ENCODE results near the gene RAD21L1.

- TF ChIP-seq BRCA1 (IDR thresholded peaks at IDR 0.05; ENCODE audit: low read depth, low read length) (no peak), ATF3 (IDR thresholded peaks at IDR 0.05; ENCODE audit: insufficient read depth, low read depth, low read length) (no peak), CHD2 (IDR thresholded peaks at IDR 0.05; ENCODE audit: low read length) (no peak), KDM1A (IDR thresholded peaks at IDR 0.05; ENCODE audit: borderline replicate concordance, low read length) (no peak), CBX8 (IDR thresholded peaks at IDR 0.05; ENCODE audit: borderline replicate concordance, low read depth, low read length) (no peak), POLR2AphosphoS5 (IDR thresholded peaks at IDR 0.05; ENCODE audit: low read depth, low read length) (no peak), RAD21 (IDR thresholded peaks at IDR 0.05 in 1 of 2, conservative IDR thresholded peaks at IDR 0.05 in 1 of 2; ENCODE audit: low read depth in 2 of 2, low read length in 2 of 2) (no peak), YY1 (IDR thresholded peaks at IDR 0.05; ENCODE audit: low read depth, low read length) (no peak), POLR2A (IDR thresholded peaks at IDR 0.05; ENCODE audit: control extremely low read depth in 1 of 2, low read depth in 2 of 2, low read length in 2 of 2) (no peak)
- TF ChIP-seq, protein P1, sequence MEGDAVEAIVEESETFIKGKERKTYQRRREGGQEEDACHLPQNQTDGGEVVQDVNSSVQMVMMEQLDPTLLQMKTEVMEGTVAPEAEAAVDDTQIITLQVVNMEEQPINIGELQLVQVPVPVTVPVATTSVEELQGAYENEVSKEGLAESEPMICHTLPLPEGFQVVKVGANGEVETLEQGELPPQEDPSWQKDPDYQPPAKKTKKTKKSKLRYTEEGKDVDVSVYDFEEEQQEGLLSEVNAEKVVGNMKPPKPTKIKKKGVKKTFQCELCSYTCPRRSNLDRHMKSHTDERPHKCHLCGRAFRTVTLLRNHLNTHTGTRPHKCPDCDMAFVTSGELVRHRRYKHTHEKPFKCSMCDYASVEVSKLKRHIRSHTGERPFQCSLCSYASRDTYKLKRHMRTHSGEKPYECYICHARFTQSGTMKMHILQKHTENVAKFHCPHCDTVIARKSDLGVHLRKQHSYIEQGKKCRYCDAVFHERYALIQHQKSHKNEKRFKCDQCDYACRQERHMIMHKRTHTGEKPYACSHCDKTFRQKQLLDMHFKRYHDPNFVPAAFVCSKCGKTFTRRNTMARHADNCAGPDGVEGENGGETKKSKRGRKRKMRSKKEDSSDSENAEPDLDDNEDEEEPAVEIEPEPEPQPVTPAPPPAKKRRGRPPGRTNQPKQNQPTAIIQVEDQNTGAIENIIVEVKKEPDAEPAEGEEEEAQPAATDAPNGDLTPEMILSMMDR (IDR thresholded peaks at IDR 0.05; ENCODE audit: control extremely low read depth in 1 of 3, insufficient read depth in 1 of 3, low read depth in 1 of 3, low read length in 3 of 3): no peak
- TF ChIP-seq, protein P2, sequence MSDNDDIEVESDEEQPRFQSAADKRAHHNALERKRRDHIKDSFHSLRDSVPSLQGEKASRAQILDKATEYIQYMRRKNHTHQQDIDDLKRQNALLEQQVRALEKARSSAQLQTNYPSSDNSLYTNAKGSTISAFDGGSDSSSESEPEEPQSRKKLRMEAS (IDR thresholded peaks at IDR 0.05): no peak
These were observed 38.9 kb downstream of the RAD21L1 start for GRCh38 chr20:1264727-1265126.

Measured in H1 (cell line).